Stimulated activated CD8-positive, alpha-beta memory T cell treated with anti-CD3 and anti-CD28 coated beads, Interleukin-15, amount 100 ng/mL, for 1 hour (primary cell): ENCODE data around the gene CELF4.

ENCODE experiments used
- DNase-seq: peaks from one replicate; pipeline ENCODE4 v3.0.0-alpha.2; 2020; ENCODE audit warnings: low read depth

CELF4 gene

DNA sequence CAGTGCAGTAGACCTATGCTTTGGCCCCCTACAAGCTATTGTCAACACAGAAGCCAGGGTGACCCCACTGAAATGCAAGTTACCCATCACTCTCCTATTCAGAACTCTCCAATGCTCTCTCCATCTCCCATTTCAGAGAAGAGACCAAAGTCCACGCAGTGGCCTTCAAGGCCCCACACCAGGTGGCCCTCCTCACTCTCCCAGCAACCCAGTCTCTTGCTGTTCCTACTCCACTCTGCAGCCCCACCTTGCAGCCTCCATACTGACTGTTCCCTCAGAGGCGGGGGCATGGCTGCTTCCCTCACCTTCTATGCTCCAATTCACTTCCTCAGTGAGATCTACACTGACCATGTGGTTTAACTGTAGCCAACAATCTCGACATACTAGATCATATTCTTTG is 313.3 kb downstream of the CELF4 start:
- DNase-seq = no peak

DNA sequence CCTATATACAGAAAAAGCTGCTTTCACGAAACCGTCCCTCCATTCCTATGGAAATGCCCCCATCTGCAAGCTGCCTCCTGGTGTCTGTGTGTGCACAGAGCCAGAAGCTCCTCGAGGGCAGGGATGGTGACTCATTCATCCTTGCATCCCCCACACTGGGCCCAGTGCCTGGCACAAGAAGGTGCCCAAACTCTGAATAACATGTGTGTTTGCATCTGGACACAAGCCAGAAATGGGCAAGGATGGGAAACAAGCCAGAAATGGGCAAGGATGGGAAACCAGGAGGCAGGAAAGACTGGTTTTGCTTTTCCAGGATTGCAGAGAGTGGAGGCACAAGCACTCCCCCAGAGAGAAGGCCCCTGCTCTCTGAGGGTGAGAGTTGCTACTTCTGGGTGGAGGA is 313.9 kb downstream of the CELF4 start:
- DNase-seq = no peak

DNA sequence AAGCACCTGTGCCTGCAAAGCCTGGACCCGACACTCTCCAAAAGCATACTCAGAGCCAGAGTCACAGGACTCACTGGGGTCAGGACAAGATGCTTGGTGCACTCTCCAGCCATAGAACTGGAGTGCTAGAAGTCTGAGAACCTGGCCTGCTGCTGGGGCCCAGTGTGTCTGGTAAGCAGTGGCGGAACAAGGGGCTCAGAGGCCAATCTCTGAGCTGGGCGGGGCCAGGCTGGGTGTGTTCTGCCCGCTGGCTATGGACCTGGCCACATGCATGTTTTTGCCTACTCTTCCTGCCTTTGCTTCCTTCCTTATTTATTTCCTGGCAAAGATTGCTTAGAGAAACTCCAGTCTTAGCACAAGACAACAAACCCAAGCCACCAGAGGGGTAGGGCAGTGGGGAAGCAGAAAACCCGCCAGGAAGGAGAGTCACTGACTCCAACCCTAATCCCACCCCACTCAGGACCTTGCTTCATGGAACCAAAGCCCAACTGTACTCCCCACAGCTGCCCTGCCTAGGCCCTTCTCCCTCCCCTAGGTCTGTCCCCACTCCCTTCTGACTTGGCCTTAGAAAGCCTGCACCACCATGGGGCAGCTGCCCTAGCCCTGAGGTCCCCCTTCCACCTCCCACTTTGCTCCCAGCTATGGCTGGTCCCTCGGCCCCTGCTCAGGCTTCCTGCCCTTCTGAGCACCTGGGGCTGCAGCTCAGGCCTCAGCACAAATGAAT is 315.5 kb downstream of the CELF4 start:
- no peak for DNase-seq

DNA sequence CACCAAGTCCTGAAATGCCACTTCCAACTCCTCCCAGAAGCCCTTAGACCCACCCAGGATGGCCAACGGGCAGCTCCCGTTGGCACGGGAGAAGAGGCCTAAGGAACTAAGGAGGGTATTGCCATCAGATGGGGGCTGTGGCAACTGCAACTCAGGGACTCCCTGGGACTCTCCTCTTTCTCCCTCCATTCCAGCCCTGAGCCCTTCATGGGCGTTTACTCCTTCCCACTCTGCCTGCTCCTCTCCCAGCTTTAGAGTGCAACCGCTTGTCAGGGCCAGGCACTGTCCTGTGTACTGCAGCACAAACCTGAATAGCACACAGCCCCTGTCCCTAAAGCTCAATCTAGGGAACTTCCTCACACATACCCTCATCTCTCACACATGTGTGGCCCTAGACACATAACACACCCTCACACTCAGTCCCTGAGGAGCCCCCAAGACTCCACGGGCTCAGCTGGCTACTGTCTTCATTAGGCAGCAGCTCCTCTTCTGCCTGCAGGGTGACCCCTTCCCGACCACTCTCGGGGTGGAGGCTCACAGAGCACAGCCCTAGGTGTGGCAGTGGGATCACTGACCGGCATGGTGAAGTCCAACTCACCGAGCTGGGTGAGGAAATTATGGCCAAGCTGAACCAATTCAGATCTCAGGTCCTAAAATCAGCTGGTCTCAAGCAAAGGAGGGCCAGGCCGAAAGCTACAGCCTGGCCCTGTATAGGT is 316.3 kb downstream of the CELF4 start:
- DNase-seq = no peak

DNA sequence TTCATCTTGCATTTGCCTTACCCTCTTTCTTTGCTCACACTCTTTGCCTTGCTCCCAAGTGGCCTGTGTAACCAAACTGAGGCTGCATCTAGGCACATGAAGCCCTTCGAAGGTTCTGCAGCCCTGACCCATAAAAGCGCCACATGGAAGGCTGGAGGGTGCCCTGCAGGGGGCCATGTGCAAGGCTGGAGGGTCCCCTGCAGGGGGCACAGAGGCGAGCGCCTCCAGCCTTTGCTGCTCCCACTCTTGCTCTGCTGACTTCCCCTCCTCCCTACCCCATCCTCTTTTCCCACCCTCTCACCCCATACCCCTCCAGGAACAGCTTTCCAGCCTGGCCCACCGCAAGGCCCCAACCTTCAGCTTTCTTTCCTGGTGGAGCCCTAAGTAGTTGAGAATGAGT is 317.3 kb downstream of the CELF4 start:
- DNase-seq = no peak

DNA sequence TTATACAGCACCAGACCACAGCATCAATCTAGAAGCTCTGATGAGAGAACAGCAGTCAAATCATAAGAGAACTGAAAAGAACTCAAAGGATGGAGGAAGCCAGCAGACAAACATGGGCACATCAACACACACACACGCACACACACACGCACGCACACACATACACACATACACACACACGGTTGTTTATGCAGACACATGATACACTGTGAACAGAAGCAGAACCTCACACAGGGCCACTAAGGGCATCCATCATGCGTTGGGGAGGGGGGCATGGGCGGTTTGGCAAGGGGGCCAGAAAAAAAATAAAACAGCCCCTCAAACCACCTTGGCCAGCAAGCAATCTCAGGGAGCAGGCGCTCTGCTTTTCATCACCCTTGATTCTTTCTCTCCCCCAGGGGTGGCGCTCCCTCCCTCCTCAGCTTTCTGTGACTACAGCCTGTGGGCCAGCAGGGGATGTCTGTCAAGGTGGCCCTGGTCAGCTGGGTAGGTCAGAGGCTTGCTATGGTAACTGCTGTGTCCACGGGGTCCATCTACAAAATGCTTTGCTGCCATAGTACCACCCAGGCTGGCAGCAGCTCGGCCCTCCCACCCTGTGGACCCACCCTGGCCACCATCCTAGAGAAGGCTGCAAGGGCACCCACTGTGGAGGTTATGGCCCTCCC is 318.0 kb downstream of the CELF4 start:
- no peak for DNase-seq

DNA sequence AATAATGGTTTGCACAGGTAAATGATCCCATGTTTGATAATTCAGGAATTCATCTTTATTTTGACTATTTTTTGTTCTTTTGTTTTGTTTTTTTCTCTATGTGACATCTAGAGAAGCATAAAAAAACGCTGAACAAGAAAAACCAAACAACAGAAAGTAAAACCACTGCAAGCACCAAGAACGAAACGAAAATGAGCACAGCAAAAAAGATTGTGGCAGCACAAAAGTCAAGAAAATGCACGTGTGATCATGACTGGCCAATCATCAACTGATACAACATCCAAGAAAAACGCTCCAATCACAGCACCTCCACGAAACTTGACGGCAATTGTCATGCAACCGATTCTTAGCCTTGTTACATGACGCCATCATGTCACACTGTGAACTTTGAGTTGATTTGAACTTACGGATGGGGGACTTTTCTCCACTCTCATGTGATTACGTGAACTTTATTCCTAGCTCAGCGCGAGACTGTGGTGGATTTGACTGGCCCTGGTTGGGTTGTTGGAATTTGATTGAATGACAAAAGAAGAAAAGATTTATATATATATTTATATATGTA is 318.7 kb downstream of the CELF4 start:
- DNase-seq = no peak

DNA sequence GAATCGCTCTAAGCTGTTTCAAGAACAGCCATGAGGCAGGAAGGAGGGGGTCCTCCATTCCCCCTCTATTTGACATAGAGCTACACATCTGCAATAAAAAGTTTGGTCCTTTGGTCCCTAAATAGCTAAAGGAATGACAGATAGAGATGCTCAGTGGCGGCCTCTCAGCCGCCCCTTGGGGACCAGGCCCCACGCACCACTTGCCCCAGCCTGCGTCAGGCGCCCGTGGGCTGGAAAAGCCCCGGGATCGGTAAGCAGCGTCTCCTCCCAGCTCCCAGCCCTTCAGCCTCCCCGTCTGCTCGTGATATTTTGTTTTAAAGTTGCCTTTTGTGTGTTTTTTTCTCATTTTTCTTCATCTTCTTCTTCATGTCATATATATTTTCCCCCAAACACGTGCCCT is 321.0 kb downstream of the CELF4 start:
- no peak for DNase-seq

DNA sequence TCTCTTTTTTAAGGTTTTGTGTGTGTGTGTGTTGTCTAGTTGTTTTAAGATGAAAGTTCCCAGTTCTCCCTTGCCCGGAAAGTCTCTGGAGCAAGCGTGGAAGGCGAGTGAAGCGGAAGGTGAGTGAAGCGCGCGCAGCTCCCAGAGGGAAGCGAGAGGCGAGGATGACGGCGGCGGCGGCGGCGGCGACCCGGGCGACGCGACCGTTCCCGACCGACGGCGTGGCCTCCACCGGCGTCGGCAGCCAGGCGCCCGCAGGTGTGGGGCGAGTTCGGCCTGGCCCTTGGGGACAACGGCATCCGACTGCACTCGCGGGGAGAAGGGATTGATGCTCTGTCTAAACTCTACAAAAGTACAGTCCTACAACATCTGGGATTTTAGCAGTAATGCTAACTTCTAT is 321.9 kb downstream of the CELF4 start:
- no peak for DNase-seq

DNA sequence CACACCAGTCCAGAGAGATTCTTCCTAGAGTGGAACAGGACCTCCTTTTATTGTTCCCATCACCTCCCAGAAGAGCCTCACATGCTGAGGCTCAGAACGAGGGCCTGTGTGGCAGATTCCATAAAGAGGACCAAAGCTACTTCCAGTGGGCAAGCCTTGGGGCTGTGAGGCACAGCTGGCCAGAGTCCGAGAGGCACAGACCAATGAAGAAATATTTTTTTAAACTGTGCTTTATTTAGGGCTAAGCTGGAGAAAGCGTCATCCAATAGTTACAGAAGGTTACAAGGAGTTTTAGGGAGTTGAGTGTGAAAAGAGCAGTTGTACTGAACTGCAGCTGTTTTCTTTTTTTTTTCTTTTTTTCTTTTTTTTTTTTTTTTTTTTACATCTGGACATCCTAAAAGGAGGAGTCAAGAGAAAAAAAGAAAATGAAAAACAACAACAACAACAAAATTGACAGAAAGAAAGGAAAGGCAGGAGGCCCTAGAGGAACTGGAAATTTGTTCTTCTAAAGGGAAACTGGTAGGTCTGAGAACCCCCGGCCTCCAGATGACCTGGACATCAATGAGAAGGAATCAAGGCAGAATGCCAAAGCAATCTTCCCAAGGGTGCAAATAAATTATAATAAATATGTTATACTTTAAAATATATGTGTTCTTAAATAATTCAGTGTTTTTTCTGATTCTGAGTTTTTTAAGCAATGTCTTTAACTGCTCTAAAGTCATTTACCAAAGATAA is 322.6 kb downstream of the CELF4 start:
- no peak for DNase-seq

DNA sequence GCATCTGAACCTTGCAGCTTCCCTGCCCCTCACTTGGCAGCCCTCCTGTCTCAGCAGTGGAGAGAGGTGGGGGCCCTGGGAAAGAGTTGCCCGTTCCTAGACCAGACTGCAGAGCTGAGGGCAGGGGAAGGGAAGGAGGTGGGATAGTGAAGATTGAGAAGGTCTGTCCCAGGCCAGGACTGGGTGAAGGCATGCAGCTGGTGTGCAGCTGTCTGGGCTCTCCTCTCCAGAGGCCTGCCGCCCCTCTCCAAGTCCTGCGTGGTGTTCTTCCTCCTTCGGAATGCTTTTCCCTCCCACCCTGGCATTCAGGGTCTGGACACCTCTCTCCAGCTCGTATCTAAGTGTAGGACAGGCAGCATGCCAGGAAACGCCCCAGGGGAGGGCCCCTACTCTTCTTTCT is 323.5 kb downstream of the CELF4 start:
- no peak for DNase-seq

DNA sequence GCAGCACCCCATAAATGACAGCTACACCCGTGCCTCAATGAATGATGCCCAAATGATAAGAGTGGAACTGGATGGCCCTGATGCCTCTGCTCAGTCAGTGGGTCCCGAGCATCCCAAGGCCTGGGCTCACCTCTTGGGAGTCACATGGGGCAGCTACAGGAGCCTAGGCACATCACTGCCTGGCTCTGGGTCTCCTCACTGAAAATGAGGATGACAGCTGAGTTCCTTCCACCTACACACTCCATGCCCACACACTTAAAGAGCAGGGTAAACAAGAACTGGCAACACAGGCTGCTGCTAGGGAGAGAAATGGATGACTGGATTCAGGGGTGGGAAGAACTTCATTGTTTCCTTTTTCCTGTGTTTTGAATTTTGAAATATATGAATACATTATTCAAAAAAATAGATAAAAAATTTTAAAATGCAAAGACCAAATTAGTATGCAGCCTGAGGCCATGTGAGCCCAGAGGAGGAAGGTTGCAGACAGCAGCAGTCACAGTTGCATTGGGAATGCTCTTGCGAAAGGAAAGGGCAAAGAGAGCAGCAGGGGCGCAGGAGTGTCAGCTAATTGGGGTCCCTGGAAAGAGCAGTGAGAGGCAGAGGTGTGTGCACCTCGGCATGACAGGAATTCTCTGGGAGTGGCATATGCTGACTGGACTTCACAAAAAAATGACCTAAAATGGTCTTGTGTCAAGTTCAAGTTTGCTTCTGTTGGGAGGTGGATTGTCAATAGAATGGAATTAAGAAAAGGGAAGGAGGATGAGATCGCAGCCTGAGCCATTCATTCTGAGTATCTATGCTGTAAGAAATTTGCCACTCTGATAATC is 327.1 kb downstream of the CELF4 start:
- no peak for DNase-seq

DNA sequence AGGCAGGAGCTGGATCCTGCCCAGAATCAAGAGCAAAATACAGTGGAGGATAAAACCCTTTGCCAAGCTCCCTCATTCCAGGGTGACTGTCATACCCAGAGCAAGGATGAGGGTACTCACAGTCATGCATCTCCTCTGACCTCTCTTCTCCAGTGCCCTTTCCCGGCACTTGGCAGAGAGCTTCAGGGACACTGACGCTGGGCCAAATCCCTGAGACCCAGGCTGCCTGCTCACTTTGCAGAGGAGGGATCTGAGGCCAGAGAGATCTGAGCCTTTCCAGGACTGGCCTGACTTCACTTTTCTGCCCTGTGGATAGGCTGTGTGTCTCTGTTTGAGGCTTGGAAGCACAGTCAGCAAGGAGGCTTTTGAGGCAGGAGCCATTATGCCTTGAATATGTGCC is 330.0 kb downstream of the CELF4 start:
- DNase-seq = no peak

DNA sequence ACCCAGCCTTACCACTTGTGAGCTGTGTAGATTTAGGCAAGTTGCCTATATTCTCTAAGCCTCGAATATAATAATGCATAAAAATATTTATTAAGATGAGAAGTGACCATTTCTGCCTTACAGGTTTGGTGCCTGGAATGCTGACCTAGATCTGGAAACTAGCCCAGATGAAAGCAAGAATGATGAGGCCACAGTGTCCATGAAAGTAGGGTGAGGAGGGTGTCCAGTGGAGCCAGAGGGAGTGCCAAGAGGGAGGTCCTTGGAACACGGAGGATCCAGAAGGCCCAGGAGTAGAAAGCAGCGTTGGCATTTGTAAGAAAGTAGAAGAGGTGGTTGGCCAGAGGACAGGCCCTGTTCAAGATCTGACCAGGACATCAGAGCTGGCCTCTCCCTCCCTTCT is 334.3 kb downstream of the CELF4 start:
- DNase-seq = no peak

DNA sequence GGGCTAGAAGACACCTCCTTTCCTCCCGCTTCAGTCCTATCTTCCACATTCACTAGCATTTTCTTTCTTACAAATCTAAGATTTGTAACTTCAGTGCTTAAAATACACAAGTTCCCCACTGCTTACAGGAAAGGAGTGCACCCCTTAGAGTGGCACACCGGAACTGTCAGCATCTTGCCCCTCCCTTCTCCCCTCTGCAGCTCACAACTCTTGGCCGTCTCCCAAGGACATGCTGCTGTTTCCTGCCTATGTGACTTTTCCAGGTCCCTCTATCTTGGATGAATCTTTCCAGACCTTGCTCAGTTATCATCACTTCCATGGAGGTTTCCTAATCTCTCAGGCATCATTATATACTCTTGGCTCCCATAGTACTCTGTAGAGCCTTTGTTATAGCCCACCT is 334.8 kb downstream of the CELF4 start:
- DNase-seq = no peak

DNA sequence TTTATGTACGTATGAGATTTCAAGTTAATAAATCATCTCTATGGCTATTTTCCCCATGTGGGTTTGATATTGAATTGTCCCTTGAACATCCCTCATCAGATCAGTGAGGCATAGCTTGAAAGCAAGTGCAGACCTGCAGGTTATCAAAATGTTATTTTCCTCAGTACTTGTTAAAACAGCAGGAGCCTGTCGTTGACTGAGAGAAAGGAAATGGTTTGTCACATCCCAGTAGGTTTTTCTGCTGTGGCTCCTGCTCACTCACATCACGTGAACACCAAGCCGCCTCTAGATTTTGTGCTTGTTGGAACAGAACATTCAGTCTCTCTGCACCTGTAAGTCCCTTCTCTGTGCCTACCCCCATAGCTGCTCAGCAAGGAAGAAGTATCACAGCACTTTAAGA is 340.3 kb downstream of the CELF4 start:
- DNase-seq = no peak

DNA sequence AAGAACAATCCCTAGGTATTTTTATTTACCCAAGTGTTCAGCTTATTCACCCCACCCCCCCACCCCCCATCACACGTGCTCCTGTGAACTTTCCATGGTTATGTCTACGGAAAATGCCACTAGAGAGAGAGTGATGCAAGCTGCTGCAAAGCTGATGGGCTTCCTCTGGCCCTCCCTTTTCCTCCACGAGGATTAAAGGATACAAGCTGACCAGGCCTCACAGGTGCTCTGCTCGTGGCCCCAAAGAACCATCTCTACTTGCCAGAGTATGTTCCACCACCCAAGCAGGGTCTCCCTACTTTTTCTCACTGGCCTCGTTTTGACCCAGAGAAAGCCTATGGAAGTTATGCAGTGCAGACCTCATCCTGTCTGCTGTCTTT is 342.6 kb downstream of the CELF4 start:
- no peak for DNase-seq

DNA sequence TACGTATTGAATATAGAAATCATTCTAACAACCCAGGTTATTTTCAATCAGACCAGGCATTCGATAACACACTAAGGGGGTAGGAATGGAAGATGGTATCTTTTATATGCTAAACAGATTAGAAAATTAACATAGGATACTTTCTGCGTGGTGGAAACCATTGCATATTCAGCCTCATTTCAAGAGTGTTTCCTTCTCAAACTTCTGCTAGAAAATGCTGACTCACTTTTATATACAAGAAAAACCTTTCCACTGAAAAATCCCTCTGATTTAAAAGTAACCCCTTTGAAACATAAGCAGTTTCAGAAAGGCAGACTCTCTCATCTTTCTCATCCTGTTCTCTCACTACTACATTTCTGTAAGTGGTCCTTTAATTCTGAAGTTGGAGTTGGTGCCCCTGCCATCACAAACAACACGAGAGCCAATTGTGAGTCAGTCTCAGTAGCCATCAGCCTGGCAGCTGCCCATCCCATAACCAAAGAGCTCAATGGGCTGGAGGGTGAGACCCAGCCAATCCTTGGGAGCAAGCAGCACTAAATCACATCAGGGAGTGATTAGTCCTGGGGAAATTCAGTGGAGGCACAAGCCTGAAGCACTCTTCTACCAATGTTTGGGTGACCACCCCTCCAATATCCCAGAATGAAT is 343.1 kb downstream of the CELF4 start:
- no peak for DNase-seq

DNA sequence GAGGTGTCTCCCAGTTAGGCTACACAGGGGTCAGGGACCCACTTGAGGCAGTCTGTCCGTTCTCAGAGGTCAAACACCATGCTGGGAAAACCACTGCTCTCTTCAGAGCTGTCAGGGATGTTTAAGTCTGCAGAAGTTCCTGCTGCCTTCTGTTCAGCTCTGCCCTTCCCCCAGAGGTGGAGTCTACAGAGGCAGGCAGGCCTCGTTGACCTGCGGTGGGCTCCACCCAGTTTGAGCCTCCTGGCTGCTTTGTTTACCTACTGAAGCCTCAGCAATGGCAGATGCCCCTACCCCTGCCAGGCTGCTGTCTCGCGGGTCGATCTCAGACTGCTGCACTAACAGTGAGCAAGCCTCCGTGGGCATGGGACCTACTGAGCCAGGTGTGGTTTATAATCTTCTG is 346.3 kb downstream of the CELF4 start:
- no peak for DNase-seq

DNA sequence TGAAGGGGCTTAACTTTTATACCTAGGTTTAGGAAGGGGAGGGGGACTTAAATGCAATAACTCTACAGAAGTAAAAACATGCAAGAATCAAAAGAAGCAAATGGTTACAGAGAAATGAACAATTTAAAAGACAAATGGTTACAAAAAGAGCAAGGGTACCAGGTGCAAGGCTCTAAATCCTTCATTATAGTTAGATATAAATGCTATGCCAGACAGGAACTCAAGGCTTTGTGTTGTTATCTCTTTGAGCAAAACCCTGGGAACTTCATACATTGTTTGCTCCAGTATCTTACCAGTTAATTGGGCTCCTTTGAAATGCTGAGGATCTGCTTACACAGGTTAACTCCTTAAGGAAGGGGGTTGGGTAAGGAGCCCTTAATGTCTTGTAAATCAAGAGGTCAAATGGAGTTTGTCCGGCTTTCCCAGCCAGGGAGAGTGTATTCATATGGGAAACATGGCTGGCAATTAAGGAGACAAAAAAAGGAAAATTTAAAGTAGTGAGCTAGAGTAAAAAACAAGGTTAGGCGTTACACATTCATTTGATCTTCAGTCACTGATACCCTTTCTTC is 347.5 kb downstream of the CELF4 start:
- DNase-seq = no peak

DNA sequence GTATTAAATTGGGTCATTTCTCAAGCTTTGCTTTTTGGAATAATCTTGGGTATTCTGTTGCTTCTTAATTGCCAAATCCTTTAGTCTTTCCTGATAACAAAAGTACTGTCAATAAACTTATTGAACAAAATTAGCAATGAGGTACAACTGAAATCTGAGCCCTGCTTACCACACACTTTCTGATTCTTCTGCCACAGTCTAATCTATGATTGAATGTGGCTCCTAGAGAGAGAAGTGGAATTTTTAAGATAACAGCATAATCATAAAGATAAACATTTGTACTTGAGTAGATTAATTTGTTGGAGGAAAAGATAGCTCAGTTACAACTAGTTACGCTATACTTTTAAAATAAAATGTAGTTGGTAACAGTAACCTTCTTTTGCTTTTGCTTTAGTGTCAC is 354.8 kb downstream of the CELF4 start:
- DNase-seq = no peak
